GM12872 (cell line): ENCODE data around the gene SLC9A7.

Experiments
- TF ChIP-seq, protein P1 (sequence below): IDR thresholded peaks from 3 replicates; pipeline ENCODE4 v1.5.1; 2011; ENCODE audit warnings: low read depth, mild to moderate bottlenecking, low read length, moderate library complexity; ENCODE audit not compliant: insufficient read depth

SLC9A7 gene

GRCh38 chrX:46727441-46727840 is 31.5 kb downstream of the SLC9A7 start:
- TF ChIP-seq, protein P1, sequence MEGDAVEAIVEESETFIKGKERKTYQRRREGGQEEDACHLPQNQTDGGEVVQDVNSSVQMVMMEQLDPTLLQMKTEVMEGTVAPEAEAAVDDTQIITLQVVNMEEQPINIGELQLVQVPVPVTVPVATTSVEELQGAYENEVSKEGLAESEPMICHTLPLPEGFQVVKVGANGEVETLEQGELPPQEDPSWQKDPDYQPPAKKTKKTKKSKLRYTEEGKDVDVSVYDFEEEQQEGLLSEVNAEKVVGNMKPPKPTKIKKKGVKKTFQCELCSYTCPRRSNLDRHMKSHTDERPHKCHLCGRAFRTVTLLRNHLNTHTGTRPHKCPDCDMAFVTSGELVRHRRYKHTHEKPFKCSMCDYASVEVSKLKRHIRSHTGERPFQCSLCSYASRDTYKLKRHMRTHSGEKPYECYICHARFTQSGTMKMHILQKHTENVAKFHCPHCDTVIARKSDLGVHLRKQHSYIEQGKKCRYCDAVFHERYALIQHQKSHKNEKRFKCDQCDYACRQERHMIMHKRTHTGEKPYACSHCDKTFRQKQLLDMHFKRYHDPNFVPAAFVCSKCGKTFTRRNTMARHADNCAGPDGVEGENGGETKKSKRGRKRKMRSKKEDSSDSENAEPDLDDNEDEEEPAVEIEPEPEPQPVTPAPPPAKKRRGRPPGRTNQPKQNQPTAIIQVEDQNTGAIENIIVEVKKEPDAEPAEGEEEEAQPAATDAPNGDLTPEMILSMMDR = no peak

DNA sequence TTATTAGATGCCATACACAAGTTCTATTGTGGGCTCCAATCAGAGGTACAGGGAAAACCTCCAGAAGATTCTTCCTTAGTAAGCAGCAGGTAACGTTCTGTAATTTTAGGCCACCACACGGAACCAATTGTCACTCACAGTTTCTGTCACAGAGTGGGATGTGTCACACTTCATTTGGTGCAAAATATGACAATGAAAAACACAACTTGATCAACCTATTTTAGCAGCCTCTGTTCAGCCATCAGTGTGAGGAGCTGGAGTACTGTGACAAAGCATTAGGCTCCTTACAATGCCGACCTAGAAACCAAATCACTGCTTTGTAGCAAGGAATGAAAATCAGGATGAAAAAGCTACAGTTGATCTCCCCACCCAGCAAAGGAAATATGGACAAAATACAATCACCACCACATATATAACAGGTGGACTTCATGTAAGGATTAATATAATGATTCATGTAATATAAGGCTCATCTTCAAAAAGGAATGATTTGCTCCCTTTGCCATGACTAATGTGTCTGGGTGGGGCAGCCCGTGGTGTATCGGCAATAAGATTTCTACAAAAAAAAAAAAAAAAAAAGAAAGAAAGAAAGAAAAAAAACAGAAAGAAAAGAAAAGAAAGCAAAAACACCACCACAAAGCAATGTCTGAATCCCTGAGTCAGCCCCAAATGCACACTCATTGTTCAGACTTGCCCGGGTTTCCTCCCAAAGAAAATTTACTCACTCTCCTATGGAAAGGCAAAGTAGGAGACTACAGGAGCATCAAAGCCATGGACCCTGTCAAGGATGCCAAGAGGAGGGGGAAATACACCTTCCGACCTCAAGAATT is 36.0 kb downstream of the SLC9A7 start:
- TF ChIP-seq, protein P1 = no peak

GRCh38 chrX:46716796-46717195 is 42.1 kb downstream of the SLC9A7 start:
- TF ChIP-seq, protein P1 = no peak

GRCh38 chrX:46715997-46716396 is 42.9 kb downstream of the SLC9A7 start:
- TF ChIP-seq, protein P1 = no peak

DNA sequence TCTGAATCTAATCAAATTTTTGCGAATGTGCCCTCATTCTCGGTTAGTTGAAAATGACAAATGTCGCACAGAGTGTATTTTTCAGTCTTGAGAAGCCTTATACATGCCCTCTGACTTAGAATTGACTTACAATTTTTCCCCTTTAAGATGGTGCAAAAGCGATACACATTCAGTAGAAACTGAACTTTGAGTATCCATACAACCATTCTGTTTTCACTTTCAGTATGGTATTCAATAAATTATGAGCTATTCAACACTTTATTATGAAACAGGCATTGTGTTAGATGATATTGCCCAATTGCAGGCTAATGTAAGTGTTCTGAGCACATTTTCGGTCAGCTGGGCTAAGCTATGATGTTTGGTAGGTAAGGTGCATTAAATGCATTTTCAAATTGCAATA is 43.4 kb downstream of the SLC9A7 start:
- TF ChIP-seq, protein P1 = no peak

GRCh38 chrX:46713672-46714490 is 45.0 kb downstream of the SLC9A7 start:
- TF ChIP-seq, protein P1 = no peak

GRCh38 chrX:46712764-46713163 is 46.2 kb downstream of the SLC9A7 start:
- TF ChIP-seq, protein P1 = no peak
